Kidney (tissue), 14 donors: ENCODE data around the gene MS4A10. TPM values are rescaled to one million over a fixed set of nuclear protein-coding genes. Genes with fewer than 3 reads are reported as not detected.
"Not testable (repeated sequence)": the region's sequence is repeated elsewhere in the genome, so short reads cannot be mapped to it uniquely, and the experiment has no call there.

Experiments used
- DNase-seq, 5 donors: peaks; one replicate each; pipeline ENCODE4 v3.0.0-alpha.2; 2013 to 2020
- FAIRE-seq: peaks from 2 replicates; lab custom pipeline; 2012; peaks lifted over from hg19 to GRCh38; lab: Jason Lieb, UNC
- H3K27ac ChIP-seq, 2 donors: one replicate each; pipeline ENCODE4 v1.7.0; 2013; ENCODE audit warnings: low read depth in 2 of 2, low read length in 2 of 2, inconsistent platforms in 1 of 2
- H3K27me3 ChIP-seq: one replicate; pipeline ENCODE4 v1.7.1; 2013; ENCODE audit warnings: low read length, inconsistent platforms; ENCODE audit not compliant: control insufficient read depth, insufficient read depth
- H3K36me3 ChIP-seq, 3 donors: one replicate each; pipeline versions ENCODE4 v1.7.0 to v1.7.1; 2013; ENCODE audit warnings: low read length in 3 of 3, control low read depth in 1 of 3, inconsistent platforms in 1 of 3; ENCODE audit not compliant: insufficient read depth in 3 of 3, control insufficient read depth in 2 of 3
- H3K4me1 ChIP-seq, 3 donors: one replicate each; pipeline versions ENCODE4 v1.7.0 to v1.7.1; 2013; ENCODE audit warnings: low read length in 3 of 3, inconsistent platforms in 1 of 3, low read depth in 1 of 3; ENCODE audit not compliant: control insufficient read depth in 2 of 3, insufficient read depth in 2 of 3
- H3K4me3 ChIP-seq, 3 donors: one replicate each; pipeline versions ENCODE4 v1.7.0 to v1.8.1; 2013; ENCODE audit warnings: low read length in 3 of 3, control low read depth in 1 of 3, inconsistent platforms in 1 of 3
- H3K9ac ChIP-seq, 3 donors: one replicate each; pipeline versions ENCODE4 v1.7.0 to v1.7.1; 2013; ENCODE audit warnings: low read length in 3 of 3, control low read depth in 1 of 3, inconsistent platforms in 1 of 3
- H3K9me3 ChIP-seq, 3 donors: one replicate each; pipeline versions ENCODE4 v1.7.0 to v1.7.1; 2013; ENCODE audit warnings: low read length in 3 of 3, control low read depth in 1 of 3, inconsistent platforms in 1 of 3; ENCODE audit not compliant: control insufficient read depth in 2 of 3, insufficient read depth in 1 of 3
- intact Hi-C: fragments of 100-400 bp; cut with DNase I; formaldehyde crosslinking; loops from one replicate; pipeline ENCODE4 v1.11.1; 2022
- polyA plus RNA-seq: library from polyadenylated mRNA; stranded (reverse); fragments of 350-450 nt; fragmentation: Illumina TruSeq; extraction: RNeasy Lipid Tissue Mini Kit (QIAGEN cat#74804); gene quantifications from one replicate; pipeline ENCODE4 v1.2.3, GENCODE V29; 2014; ENCODE audit warnings: low read depth, low replicate concordance; ENCODE audit not compliant: insufficient read depth
- total RNA-seq: library from RNA; stranded (reverse); fragmentation: NEBNext Ultra II Directional; extraction: Animal tissue kit (Norgen Biotek cat#: 25700); gene quantifications from one replicate; pipeline ENCODE4 v1.2.1, GENCODE V29; 2021
- TF ChIP-seq, protein P1 (sequence below): IDR thresholded peaks from 3 replicates; pipeline ENCODE4 v1.5.1; 2012; ENCODE audit warnings: mild to moderate bottlenecking, moderate library complexity, borderline replicate concordance; ENCODE audit not compliant: insufficient read depth; ENCODE audit errors: extremely low read depth
- donor health status: control.
- donor health status: control.
- donor health status: control.
- donor health status: control.
- donor health status: control.
- donor health status: DM: yes; HTN: yes; CAD: no.
- donor health status: Normal renal cell carcinoma (clear cell type).

The MS4A10 gene
- total and polyA plus RNA-seq, 2 donors from 2014 or later: 1.1 TPM; not detected in 1

DNA sequence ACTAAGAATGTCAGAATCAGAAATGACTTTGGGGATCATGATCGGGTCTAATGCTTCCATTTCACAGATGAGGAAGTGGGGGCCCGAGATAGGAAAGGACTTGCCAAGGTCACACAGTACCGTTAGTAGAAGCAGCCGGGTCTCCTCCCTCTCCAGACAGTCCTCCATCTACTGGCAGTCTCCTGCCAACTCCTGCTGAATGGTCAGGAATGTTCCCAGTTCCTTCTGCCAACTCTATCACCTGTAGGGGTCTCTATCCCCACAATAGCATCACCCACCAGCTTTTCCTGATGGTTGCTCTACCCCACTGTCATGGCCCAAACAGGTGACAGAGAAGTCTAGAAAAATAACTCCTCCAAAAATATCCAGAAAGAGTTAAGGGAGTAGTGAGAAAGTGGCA, 32.9 kb downstream of the MS4A10 start:
- intact Hi-C loops: no loop called here
- Histone ChIP-seq H3K4me3 (no peak overlapping the region), H3K9ac (no peak overlapping the region), H3K27ac (no peak overlapping the region), H3K36me3 (no peaks in the 10 kb centered on the region), H3K4me1 (no peaks in the 10 kb centered on the region), H3K9me3 (peaks cover 0 to 7% (median 3%) of the 10 kb centered on the region in 3 donors), H3K27me3 (no peaks in the 10 kb centered on the region)
- peak in 1 of 5 donors; percentile 1 for DNase-seq
- TF ChIP-seq, protein P1, sequence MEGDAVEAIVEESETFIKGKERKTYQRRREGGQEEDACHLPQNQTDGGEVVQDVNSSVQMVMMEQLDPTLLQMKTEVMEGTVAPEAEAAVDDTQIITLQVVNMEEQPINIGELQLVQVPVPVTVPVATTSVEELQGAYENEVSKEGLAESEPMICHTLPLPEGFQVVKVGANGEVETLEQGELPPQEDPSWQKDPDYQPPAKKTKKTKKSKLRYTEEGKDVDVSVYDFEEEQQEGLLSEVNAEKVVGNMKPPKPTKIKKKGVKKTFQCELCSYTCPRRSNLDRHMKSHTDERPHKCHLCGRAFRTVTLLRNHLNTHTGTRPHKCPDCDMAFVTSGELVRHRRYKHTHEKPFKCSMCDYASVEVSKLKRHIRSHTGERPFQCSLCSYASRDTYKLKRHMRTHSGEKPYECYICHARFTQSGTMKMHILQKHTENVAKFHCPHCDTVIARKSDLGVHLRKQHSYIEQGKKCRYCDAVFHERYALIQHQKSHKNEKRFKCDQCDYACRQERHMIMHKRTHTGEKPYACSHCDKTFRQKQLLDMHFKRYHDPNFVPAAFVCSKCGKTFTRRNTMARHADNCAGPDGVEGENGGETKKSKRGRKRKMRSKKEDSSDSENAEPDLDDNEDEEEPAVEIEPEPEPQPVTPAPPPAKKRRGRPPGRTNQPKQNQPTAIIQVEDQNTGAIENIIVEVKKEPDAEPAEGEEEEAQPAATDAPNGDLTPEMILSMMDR: no peak
- FAIRE-seq: no peak

DNA sequence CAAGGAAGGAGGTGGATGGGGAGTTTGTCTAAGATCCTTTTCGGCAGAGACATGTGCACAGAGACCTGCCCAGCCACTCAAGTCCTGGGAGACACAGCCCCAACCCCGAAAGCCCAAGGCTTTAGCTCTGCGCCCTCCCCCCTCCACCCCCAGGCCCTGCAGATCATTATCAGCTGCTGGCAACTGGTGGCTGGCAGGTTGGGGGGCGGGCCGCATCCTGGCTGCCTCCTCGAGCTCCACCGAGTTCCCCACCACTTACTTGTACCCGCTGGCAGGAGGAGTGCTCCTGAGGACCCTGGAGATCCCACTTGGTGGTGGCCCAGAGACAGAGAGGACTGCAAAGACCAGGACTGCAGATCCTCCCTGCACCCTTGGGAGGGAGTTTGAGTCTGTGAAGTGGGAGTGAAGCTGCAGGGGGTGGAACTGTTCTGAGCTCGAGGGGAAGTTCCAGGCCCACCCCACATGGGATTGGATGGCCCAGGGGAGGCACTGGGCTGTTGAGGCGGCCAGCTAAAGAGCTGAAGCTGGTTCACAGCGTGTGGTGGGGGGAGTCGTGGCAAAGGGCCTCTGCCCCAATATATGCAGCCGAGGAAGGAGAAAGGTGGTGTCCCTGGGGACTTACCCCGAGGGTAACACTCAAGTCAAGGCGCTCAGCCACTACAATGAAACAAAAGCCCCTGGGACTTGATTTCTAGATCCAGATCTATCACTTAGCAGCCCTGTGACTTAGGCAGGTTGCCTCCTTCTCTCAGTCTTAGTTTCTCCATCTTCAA, 36.9 kb downstream of the MS4A10 start:
- no peak overlapping the region for H3K27ac ChIP-seq
- H3K9me3 ChIP-seq: peaks cover 0 to 1% (median 0%) of the 10 kb centered on the region in 3 donors
- H3K4me3 ChIP-seq: no peak overlapping the region
- H3K27me3 ChIP-seq: no peaks in the 10 kb centered on the region
- TF ChIP-seq, protein P1: no peak
- no peaks in the 10 kb centered on the region for H3K4me1 ChIP-seq
- FAIRE-seq (no peak), DNase-seq (no peak)
- no peak overlapping the region for H3K9ac ChIP-seq
- intact Hi-C loops: no loop called here
- no peaks in the 10 kb centered on the region for H3K36me3 ChIP-seq

GRCh38 chr11:60823745-60824306, 38.7 kb downstream of the MS4A10 start:
- H3K9ac ChIP-seq, H3K36me3 ChIP-seq, DNase-seq, H3K9me3 ChIP-seq, H3K27me3 ChIP-seq, FAIRE-seq, H3K4me1 ChIP-seq, H3K27ac ChIP-seq, intact Hi-C loops, H3K4me3 ChIP-seq: not testable (repeated sequence)

- no peak overlapping the region for H3K9ac ChIP-seq
- H3K4me3 ChIP-seq: no peak overlapping the region
- H3K27me3 ChIP-seq: no peaks in the 10 kb centered on the region
- no peak for DNase-seq
- no peak for FAIRE-seq
- H3K36me3 ChIP-seq: no peaks in the 10 kb centered on the region
- no peaks in the 10 kb centered on the region for H3K4me1 ChIP-seq
- H3K9me3 ChIP-seq: no peaks in the 10 kb centered on the region
- TF ChIP-seq, protein P1: no peak
- no peak overlapping the region for H3K27ac ChIP-seq
- intact Hi-C loops: no loop called here
Observed at GRCh38 chr11:60825118-60825517, 40.0 kb downstream of the MS4A10 start.
